Mesothelial cell of epicardium (in vitro differentiated cells): ENCODE data around the gene CARTPT. TPM values are rescaled to one million over a fixed set of nuclear protein-coding genes. Genes with fewer than 3 reads are reported as not detected.

Experiments used
- DNase-seq, 2 experiments: peaks; one replicate each; pipeline ENCODE4 v3.0.0; 2021; ENCODE audit warnings: low spot score in 2 of 2; ENCODE audit not compliant: unreplicated experiment in 2 of 2
- H3K27ac Mint-ChIP-seq: 2 replicates; pipeline ENCODE4 v1.8.0; 2021; ENCODE audit warnings: mixed read lengths
- H3K27me3 Mint-ChIP-seq: 2 replicates; pipeline ENCODE4 v1.8.0; 2021; ENCODE audit warnings: low read depth, mixed read lengths
- H3K36me3 Mint-ChIP-seq: 2 replicates; pipeline ENCODE4 v1.8.0; 2021; ENCODE audit warnings: mixed read lengths
- H3K4me1 Mint-ChIP-seq: 2 replicates; pipeline ENCODE4 v1.8.0; 2021; ENCODE audit warnings: mixed read lengths
- H3K4me3 Mint-ChIP-seq: 2 replicates; pipeline ENCODE4 v1.8.0; 2021; ENCODE audit warnings: mild to moderate bottlenecking, moderate library complexity, mixed read lengths
- H3K9me3 Mint-ChIP-seq: 2 replicates; pipeline ENCODE4 v1.8.0; 2021; ENCODE audit warnings: mixed read lengths
- CTCF ChIP-seq: fragments of 200-600 bp; sonication (generic); IDR thresholded peaks from one replicate; pipeline ENCODE4 v1.5.0; 2021; ENCODE audit warnings: antibody characterized with exemption; ENCODE audit not compliant: unreplicated experiment
- total RNA-seq: library from RNA; stranded (reverse); gene quantifications from 3 replicates; pipeline ENCODE4 v1.2.1, GENCODE V29; 2021

CARTPT gene
- total RNA-seq, 1 donor from 2014 or later: not detected

DNA sequence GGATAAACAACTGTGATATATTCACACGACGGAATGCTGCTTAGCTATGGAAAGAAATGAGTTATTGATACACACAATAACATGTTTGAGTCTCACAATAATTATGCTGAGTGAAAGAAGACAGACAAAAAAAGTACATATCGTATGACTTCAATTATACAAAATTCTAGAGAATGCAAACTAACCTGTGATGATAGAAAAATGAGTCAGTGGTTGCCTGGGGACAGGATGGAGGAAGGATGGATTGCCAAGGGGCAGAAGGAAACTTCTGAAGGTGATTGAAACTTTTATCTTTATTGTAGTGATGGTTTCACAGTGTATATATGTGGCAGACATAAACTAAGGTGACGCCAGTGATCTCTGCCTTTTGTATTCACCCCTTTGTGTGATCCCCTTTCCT lies 7.5 kb upstream of the CARTPT start:
- Mint-ChIP-seq H3K27me3 (peaks cover 75% of the 10 kb centered on the region), H3K9me3 (no peaks in the 10 kb centered on the region), H3K27ac (no peak overlapping the region), H3K36me3 (no peaks in the 10 kb centered on the region), H3K4me1 (no peaks in the 10 kb centered on the region), H3K4me3 (no peak overlapping the region)
- DNase-seq: no peak
- TF ChIP-seq CTCF: no peak

- Mint-ChIP-seq H3K36me3 (no peaks in the 10 kb centered on the region), H3K9me3 (no peaks in the 10 kb centered on the region), H3K4me3 (no peak overlapping the region), H3K27me3 (peaks cover 77% of the 10 kb centered on the region), H3K4me1 (no peaks in the 10 kb centered on the region), H3K27ac (no peak overlapping the region)
- no peak for TF ChIP-seq CTCF
- DNase-seq: no peak
These were observed 4.2 kb upstream of the CARTPT start for GRCh38 chr5:71714911-71715310.

DNA sequence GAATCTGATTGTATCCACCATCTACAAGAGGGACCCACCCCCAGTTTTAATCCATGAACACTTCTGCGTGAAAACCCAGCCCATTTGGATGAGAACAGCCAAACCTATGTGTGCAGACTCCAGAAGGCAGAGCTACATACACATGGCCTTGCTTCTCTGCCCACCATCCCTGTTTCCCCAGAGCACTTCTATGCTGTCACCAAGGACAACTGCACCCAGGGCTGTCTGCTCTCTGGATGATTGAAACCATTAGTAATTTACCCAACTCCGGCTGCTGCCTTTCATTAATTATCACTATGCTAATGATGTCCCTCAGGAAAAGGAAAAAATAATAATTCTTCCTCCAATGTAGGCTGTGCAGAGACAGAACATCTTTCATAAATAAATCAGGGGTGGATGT lies 8.9 kb downstream of the CARTPT start:
- peaks cover 87% of the 10 kb centered on the region for H3K27me3 Mint-ChIP-seq
- no peaks in the 10 kb centered on the region for H3K9me3 Mint-ChIP-seq
- H3K27ac Mint-ChIP-seq: no peak overlapping the region
- TF ChIP-seq CTCF: no peak
- H3K36me3 Mint-ChIP-seq: no peaks in the 10 kb centered on the region
- DNase-seq: no peak
- H3K4me3 Mint-ChIP-seq: no peak overlapping the region
- no peaks in the 10 kb centered on the region for H3K4me1 Mint-ChIP-seq

DNA sequence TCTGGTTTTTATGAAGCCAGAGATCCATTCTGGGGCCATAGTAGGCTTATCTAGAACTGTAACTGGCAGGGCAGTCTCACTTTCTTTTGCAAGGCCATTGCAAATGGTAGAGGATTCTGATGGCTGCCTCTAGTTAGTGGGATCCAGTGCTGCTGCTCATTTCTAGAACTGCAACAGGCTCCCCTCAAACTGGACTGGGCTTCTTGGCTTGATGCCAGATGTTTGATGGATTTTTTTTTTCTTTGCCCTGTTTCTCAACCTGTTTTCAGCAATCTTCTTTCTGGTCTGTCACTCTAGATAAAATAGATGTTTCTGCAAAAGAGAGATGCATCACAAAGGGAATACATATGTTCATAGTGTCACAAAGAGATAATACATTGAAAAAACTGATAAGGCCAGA lies 11.9 kb downstream of the CARTPT start:
- TF ChIP-seq CTCF: no peak
- Mint-ChIP-seq H3K4me3 (no peak overlapping the region), H3K27ac (no peak overlapping the region), H3K27me3 (peaks cover 85% of the 10 kb centered on the region), H3K4me1 (no peaks in the 10 kb centered on the region), H3K36me3 (no peaks in the 10 kb centered on the region), H3K9me3 (no peaks in the 10 kb centered on the region)
- no peak for DNase-seq

GRCh38 chr5:71732011-71732410 lies 12.9 kb downstream of the CARTPT start:
- Mint-ChIP-seq H3K27me3 (peaks cover 82% of the 10 kb centered on the region), H3K27ac (no peak overlapping the region), H3K4me3 (no peak overlapping the region), H3K9me3 (no peaks in the 10 kb centered on the region), H3K4me1 (no peaks in the 10 kb centered on the region), H3K36me3 (no peaks in the 10 kb centered on the region)
- DNase-seq: no peak
- no peak for TF ChIP-seq CTCF

GRCh38 chr5:71734141-71734540 lies 15.1 kb downstream of the CARTPT start:
- TF ChIP-seq CTCF: no peak
- DNase-seq: no peak
- Mint-ChIP-seq H3K36me3 (no peaks in the 10 kb centered on the region), H3K4me1 (no peaks in the 10 kb centered on the region), H3K4me3 (no peak overlapping the region), H3K27ac (no peak overlapping the region), H3K9me3 (no peaks in the 10 kb centered on the region), H3K27me3 (peaks cover 70% of the 10 kb centered on the region)
